HCT116 (cell line): ENCODE results near the gene MED19. TPM values are rescaled to one million over a fixed set of nuclear protein-coding genes. Genes with fewer than 3 reads are reported as not detected.
"Not testable (repeated sequence)": the region's sequence is repeated elsewhere in the genome, so short reads cannot be mapped to it uniquely, and the experiment has no call there.

Experiments
- ATAC-seq: fragments of 200-7000 bp; cut with Tn5 transposase; 2 replicates; pipeline ENCODE4 v1.9.1; 2020; ENCODE audit warnings: mild to moderate bottlenecking, moderate library complexity
- BruUV-seq: library from RNA; stranded (reverse); fragments of 400-500 nt; replicated peaks from 2 replicates; lab custom pipeline; 2021; lab: Mats Ljungman, UMichigan
- CTCF ChIA-PET: fragments of 300-600 bp; sonication (Branson Sonifier 250); formaldehyde crosslinking; loops from one replicate; lab custom pipeline; 2021; ENCODE audit warnings: antibody characterized with exemption; lab: Charles Lee
- POLR2A ChIA-PET: fragments of 300-600, 350-600 bp; sonication (Branson Sonifier 250); formaldehyde crosslinking; loops from one replicate; lab custom pipeline; 2021; ENCODE audit warnings: antibody characterized with exemption; lab: Charles Lee
- RAD21 ChIA-PET, 2 experiments: fragments of 300-600 bp; sonication (Branson Sonifier 250); formaldehyde crosslinking; loops; one replicate each; lab custom pipeline; 2023; ENCODE audit warnings: low total read pairs in 2 of 2; ENCODE audit not compliant: uncharacterized antibody in 2 of 2, unreplicated experiment in 2 of 2, low non-redundant PET in 1 of 2; lab: Charles Lee
- DNase-seq: peaks from one replicate; pipeline ENCODE4 v3.0.0-alpha.2; 2010; ENCODE audit warnings: low read depth, low spot score
- H2AFZ ChIP-seq: fragments of 200-600 bp; shearing (Covaris generic), sonication (generic); 2 replicates; pipeline ENCODE4 v1.6.1; 2017; ENCODE audit warnings: low read depth, mixed run types, mixed read lengths, antibody characterized with exemption, low read length; ENCODE audit not compliant: poor library complexity, severe bottlenecking
- H3K27ac ChIP-seq: 2 replicates; pipeline ENCODE4 v1.5.1; 2012; ENCODE audit warnings: low read depth, low read length
- H3K27me3 ChIP-seq: fragments of 200-600 bp; sonication (generic); 2 replicates; pipeline ENCODE4 v1.6.1; 2016; ENCODE audit warnings: mixed run types, low read length, mixed read lengths; ENCODE audit not compliant: insufficient read depth
- H3K36me3 ChIP-seq, 2 experiments: fragments of 200-500 bp in 1 of 2; fragments of 200-600 bp in 1 of 2; sonication (Bioruptor generic) in 1 of 2; sonication (generic) in 1 of 2; 2 replicates each; pipeline versions ENCODE4 v1.5.1 to v1.6.1; 2014 to 2016; ENCODE audit warnings: low read length in 2 of 2, inconsistent platforms in 1 of 2, mixed read lengths in 1 of 2, mixed run types in 1 of 2; ENCODE audit not compliant: insufficient read depth in 2 of 2, control insufficient read depth in 1 of 2
- H3K4me1 ChIP-seq, 2 experiments: fragments of 200-600 bp in 1 of 2; sonication (generic) in 1 of 2; 2 replicates each; pipeline versions ENCODE4 v1.5.1 to v1.6.1; 2012 to 2017; ENCODE audit warnings: low read length in 2 of 2, inconsistent platforms in 1 of 2, mild to moderate bottlenecking in 1 of 2, mixed read lengths in 1 of 2, mixed run types in 1 of 2, moderate library complexity in 1 of 2; ENCODE audit not compliant: insufficient read depth in 2 of 2, control insufficient read depth in 1 of 2
- H3K4me2 ChIP-seq: fragments of 200-600 bp; sonication (generic); 2 replicates; pipeline ENCODE4 v1.6.1; 2017; ENCODE audit warnings: mixed run types, low read length, mixed read lengths
- H3K4me3 ChIP-seq, 2 experiments: fragments of 200-600 bp in 1 of 2; sonication (generic) in 1 of 2; replicated peaks in 1 of 2; 2 replicates each; pipeline ENCODE4 v1.5.1; 2011 to 2016; ENCODE audit warnings: low read length in 2 of 2, control low read depth in 1 of 2, low read depth in 1 of 2, mild to moderate bottlenecking in 1 of 2, mixed read lengths in 1 of 2, mixed run types in 1 of 2
- H3K79me2 ChIP-seq: fragments of 200-600 bp; sonication (generic); 2 replicates; pipeline ENCODE4 v1.6.1; 2017; ENCODE audit warnings: mild to moderate bottlenecking, mixed run types, low read length, moderate library complexity, mixed read lengths; ENCODE audit not compliant: insufficient read depth
- H3K9ac ChIP-seq: fragments of 200-600 bp; sonication (generic); 2 replicates; pipeline ENCODE4 v1.6.1; 2016; ENCODE audit warnings: low read length, mixed read lengths
- H3K9me2 ChIP-seq: fragments of 200-600 bp; sonication (generic), shearing (Covaris generic); 2 replicates; pipeline ENCODE4 v1.6.1; 2017; ENCODE audit warnings: mixed run types, mild to moderate bottlenecking, moderate library complexity; ENCODE audit not compliant: insufficient read depth
- H3K9me3 ChIP-seq, 2 experiments: fragments of 200-500 bp in 1 of 2; fragments of 200-600 bp in 1 of 2; sonication (Bioruptor generic) in 1 of 2; sonication (generic) in 1 of 2; 2 replicates each; pipeline ENCODE4 v1.6.1; 2014 to 2017; ENCODE audit warnings: low read length in 2 of 2, mixed read lengths in 2 of 2, inconsistent platforms in 1 of 2, low read depth in 1 of 2, mild to moderate bottlenecking in 1 of 2, mixed run types in 1 of 2, moderate library complexity in 1 of 2; ENCODE audit not compliant: control insufficient read depth in 1 of 2, insufficient read depth in 1 of 2
- H4K20me1 ChIP-seq: fragments of 200-600 bp; sonication (generic), shearing (Covaris generic); 2 replicates; pipeline ENCODE4 v1.6.1; 2017; ENCODE audit warnings: mixed run types, mild to moderate bottlenecking, moderate library complexity; ENCODE audit not compliant: insufficient read depth
- ELF1 ChIP-seq: IDR thresholded peaks from 2 replicates; pipeline ENCODE4 v1.6.1; 2012; ENCODE audit warnings: low read depth, borderline replicate concordance
- EZH2phosphoT487 ChIP-seq: fragments of 200-600 bp; IDR thresholded peaks from 2 replicates; pipeline ENCODE4 v1.6.1; 2018; ENCODE audit warnings: antibody characterized with exemption, borderline replicate concordance
- TCF7L2 ChIP-seq: IDR thresholded peaks from 2 replicates; pipeline ENCODE4 v1.7.0; 2011; ENCODE audit warnings: borderline replicate concordance, inconsistent platforms; ENCODE audit not compliant: insufficient read depth, insufficient read length; ENCODE audit errors: extremely low read depth
- ZNF274 ChIP-seq: fragments of 200-500 bp; sonication (Bioruptor generic); IDR thresholded peaks from 2 replicates; pipeline ENCODE4 v1.6.1; 2014; ENCODE audit warnings: mild to moderate bottlenecking, low read depth, low read length, inconsistent platforms
- intact Hi-C: fragments of 100-400 bp; cut with micrococcal nuclease; formaldehyde crosslinking; loops from 2 replicates; pipeline ENCODE4 v1.10.0; 2022
- total RNA-seq: library from RNA; stranded (reverse); gene quantifications from one replicate; pipeline ENCODE4 v1.2.1, GENCODE V29; 2021; ENCODE audit not compliant: unreplicated experiment

MED19 gene
- total RNA-seq, 1 experiment from 2014 or later, result 18.0 TPM

GRCh38 chr11:57709802-57710367 is 2.1 kb downstream of the MED19 start:
- no peaks in the 10 kb centered on the region for H3K36me3 ChIP-seq
- no TSS peak for BruUV-seq
- no peak overlapping the region for H2AFZ ChIP-seq
- ChIA-PET RAD21 (no interaction called here), CTCF (no interaction called here), POLR2A (no interaction called here)
- no peaks in the 10 kb centered on the region for H3K27me3 ChIP-seq
- H3K4me3 ChIP-seq, result no peak overlapping the region
- no peaks in the 10 kb centered on the region for H3K9me2 ChIP-seq
- no peaks in the 10 kb centered on the region for H4K20me1 ChIP-seq
- H3K4me2 ChIP-seq, result no peak overlapping the region
- DNase-seq, result no peak
- peaks cover 59% of the 10 kb centered on the region for H3K79me2 ChIP-seq
- peaks cover 18 to 22% of the 10 kb centered on the region in 2 experiments for H3K4me1 ChIP-seq
- no peak overlapping the region for H3K9ac ChIP-seq
- intact Hi-C loops, result loop anchor here (5.0 kb wide), 1 partner anchor 867 kb away; the partner anchor contains the start of genes LPXN and ZFP91
- H3K9me3 ChIP-seq, result no peaks in the 10 kb centered on the region
- H3K27ac ChIP-seq, result no peak overlapping the region
- no peak for TF ChIP-seq ELF1
- TF ChIP-seq ZNF274, result no peak
- TF ChIP-seq EZH2phosphoT487, result no peak
- no peak for TF ChIP-seq TCF7L2
- ATAC-seq, result no peak

DNA sequence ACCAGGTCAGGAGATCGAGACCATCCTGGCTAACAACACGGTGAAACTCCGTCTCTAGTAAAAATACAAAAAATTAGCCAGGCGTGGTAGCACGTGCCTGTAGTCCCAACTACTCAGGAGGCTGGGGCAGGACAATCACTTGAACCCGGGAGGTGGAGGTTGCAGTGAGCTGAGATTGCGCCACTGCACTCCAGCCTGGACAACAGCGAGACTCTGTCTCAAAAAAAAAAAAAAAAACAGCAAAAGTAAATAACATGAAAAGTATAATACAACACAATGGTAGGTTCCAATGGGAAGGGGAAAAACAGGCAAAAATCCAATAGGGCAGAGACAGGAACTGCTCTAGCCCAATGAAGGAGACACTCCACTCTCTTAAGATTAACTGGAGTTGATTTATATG is 6.6 kb downstream of the MED19 start:
- H2AFZ ChIP-seq, H3K27ac ChIP-seq, BruUV-seq, H3K9me3 ChIP-seq, POLR2A ChIA-PET, H3K4me1 ChIP-seq, CTCF ChIA-PET, DNase-seq, ATAC-seq, H3K27me3 ChIP-seq, RAD21 ChIA-PET, H3K9me2 ChIP-seq, H3K4me3 ChIP-seq, H3K4me2 ChIP-seq, H3K9ac ChIP-seq, intact Hi-C loops, H4K20me1 ChIP-seq: not testable (repeated sequence)
- Histone ChIP-seq H3K36me3 (peaks cover 13 to 15% of the 10 kb centered on the region in 2 experiments; a peak in 2 of 4 replicates), H3K79me2 (peaks cover 22% of the 10 kb centered on the region)
